Stimulated activated CD4-positive, alpha-beta T cell treated with anti-CD3 and anti-CD28 coated beads, TNF-alpha, amount 100 ng/mL, for 4 hours (primary cell): Measurements from ENCODE around the gene SH3BGRL2.
A peak's percentile ranks its signal among the peaks of the same experiment; 100 is the strongest.

Source experiments
- DNase-seq, 3 experiments: peaks; one replicate each; pipeline ENCODE4 v3.0.0-alpha.2; 2020; ENCODE audit warnings: low read depth in 3 of 3

SH3BGRL2 gene

DNA sequence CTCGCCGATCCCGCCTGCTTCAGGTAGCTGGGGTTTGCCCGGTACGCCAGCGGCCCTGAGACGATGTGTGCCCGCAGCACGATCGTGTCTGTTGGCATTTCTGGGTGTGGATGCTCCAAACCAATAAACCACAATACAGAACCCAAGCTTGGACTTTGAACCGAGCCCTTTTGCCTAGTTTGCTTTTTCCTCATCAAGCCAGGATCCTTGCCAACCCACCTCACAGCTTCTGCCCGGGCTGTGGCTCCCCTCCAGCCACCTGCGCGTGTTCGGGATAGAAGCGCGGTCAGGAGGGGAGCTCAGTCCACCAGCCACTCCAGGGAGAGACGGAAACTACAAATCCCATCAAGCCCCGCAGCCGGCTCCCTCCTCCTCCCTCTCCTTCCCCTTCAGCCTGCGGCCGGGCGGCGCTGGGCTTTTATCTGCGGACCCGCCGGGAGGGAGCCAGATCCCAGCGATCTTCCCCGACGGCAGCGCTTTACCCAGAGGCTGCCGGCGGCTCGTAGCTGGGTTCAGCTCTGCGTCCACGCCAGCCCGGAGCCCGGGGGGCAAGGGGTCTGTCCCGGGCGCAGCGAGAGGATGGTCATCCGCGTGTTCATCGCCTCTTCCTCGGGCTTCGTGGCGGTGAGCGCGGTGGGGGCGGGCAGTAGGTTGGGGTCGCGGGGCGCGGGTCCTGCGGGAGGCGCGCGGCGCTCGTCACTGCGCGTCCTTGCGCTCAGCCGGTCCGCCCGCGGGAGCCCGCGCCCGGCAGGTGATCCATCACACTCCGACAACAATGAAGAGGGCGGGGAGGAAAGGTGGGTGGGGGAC lies at the start of gene SH3BGRL2:
SH3BGRL2 (plus strand) TSS at position 447 of the 810 bp plus-strand sequence; CDS start at position 580, 133 bp downstream.
- peak in 2 of 3 experiments; percentile 2 to 7 for DNase-seq

DNA sequence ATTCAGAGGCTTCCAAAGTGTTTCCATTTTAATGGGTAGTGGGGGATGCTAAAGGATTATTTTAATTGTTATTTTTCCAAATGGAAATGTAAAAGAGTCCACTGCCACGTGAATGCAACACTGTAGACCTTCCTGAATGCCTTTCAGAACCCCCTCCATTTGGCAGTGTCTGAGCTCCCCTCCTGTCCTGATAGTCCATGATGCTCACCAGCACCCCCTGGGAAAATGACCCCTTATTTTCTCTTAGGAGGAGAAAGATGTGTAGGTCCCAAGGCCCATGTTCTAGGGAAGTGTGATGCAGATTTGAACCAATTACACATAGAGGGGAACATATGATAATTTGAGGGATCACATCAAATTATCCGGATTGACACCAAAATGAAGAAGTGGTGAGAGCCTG lies 46.8 kb upstream of the SH3BGRL2 start:
- DNase-seq: no peak

DNA sequence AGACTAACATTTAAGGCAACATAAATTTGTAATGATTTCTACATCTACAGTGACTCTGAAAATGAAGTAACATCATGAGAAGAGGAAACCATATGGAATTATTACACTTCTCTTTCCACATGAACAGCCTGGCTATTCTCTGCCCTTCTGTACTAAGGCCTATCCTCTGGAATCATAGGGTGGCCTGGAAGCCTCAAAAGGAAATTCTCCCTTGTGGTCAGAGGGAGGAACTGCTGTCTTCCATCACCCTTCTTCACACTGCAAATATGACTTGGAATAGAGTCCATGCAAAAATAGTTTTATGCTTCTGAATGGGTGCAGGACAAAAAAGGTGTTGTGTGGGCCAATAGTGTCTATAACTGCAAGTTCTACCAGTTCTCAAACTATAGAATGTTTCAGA lies 44.6 kb upstream of the SH3BGRL2 start:
- no peak for DNase-seq

DNA sequence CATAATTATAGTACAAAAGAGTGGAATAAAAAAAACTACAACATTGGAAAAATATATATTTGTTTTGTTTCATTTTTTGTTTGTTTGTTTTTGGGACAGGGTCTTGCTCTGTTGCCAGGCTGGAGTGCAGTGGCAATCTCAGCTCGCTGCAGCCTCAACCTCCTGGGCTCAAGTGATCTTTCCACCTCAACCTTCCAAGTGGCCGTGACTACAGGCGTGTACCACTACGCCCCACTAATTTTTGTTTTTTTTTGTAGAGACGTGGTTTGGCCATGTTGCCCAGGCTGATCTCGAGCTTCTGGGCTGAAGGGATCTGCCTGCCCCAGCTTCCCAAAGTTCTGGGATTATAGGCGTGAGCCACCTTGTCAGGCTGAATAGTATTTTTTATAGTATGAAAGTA lies 41.4 kb upstream of the SH3BGRL2 start:
- no peak for DNase-seq

DNA sequence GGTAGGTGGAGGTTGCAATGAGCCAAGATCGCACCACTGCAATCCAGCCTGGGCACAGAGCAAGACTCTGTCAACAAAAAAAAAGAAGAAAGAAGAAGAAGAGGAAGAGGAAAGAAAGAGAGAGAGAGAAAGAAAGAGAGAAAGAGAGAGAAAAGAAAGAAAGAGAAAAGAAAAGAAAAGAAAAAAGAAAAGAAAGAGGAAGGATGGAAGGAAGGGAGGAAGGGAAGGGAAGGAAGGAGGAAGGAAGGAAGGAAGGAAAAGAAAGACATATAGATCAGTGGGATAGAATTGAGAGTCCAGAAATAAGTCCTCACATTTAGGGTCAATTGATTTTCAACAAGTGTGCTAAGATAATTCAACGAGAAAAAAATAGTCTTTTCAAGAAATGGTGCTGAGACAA lies 34.0 kb upstream of the SH3BGRL2 start:
- DNase-seq: no peak

DNA sequence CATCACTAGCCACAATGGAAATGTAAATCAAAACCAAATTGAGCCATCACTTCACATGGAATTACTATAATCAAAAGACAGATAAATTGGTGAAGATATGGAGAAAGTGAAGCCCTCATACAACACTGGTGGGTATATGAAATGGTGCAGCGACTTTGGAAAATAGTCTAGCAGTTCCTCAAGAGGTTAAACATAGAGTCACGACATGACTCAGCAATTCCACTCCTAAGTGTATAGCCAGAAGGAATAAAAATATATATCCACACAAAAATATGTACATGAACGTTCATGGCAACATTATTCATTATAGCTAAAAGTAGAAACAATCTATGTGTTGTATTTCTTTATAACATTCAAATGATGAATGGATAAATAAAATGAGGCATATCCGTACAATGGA lies 33.1 kb upstream of the SH3BGRL2 start:
- no peak for DNase-seq

DNA sequence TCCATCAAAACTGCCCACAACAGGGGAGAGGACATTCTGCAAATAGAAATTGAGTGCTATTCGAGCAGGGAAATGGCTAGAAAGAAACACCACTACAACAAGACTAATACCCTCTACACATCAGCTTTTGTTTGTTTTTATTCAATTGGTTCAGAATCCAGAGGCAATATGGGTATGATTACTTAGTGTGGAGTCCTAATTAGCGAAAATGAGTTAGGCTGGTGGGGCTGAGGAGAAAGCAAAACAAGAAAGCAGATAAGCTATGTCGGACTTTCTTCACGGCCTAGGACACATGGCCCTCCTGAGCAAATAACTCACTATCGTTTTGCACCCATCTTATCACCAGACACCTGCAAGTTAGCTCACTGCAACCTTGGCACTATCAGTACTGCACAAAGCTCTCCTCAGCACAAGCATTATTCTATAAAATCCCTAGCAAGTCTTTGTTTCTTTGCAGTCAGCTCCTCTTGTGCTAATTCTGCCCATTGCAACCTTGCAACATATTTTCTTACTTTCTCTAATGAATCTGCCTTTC lies 31.3 kb upstream of the SH3BGRL2 start:
- DNase-seq: no peak

DNA sequence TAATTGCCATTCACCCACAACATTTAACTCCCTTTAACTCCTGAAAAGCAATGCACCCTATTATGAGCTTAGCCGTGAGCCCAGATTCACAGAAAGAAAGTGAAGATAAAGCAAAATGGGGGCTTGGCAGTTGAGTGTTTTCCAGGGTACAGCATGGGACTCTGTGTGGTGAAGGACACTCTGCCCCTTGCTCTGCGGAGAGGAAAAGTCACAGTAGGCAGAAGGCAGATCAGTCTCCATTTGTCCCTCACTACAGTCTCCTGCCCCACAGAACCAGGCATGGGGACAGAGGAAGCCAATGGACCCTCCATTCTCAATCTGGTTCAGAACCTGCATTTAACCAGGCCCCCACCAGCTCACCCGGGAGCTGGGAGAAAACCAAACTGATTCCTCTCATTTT lies 30.8 kb upstream of the SH3BGRL2 start:
- no peak for DNase-seq

DNA sequence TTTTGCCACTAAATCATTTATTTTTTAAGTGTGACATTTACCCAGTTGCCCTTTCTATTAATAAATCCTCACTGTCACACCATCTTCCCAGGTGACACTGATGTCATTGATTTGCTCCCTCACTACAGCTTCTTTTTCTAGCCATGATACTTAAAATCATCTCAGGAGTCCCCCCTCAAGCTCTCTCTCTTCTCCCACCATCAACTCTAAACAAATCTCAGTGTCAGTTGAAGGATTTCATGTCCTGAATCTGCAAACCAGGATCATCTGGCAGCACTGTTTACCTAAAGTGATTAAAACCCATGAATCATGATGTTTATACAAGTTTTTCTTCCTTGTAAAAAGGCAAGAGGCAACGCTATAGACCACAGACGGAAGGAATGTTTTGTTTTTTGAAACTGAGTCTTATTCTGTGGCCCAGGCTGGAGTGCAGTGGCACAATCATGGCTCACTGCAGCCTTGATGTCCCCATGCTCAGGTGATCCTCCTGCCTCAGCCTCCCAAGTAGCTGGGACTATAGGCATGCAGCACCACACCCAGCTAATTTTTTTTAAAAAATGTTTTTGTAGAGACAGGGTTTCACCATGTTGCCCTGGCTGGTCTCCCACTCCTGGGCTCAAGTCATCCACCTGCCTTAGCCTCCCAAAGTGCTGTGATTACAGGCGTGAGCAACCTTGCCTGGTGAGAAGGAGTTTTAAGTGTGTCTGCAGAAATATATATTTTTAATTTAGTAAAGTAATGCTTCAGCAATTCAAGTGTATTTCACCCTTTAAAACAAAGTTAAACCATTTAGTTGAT lies 30.1 kb upstream of the SH3BGRL2 start:
- DNase-seq: no peak

DNA sequence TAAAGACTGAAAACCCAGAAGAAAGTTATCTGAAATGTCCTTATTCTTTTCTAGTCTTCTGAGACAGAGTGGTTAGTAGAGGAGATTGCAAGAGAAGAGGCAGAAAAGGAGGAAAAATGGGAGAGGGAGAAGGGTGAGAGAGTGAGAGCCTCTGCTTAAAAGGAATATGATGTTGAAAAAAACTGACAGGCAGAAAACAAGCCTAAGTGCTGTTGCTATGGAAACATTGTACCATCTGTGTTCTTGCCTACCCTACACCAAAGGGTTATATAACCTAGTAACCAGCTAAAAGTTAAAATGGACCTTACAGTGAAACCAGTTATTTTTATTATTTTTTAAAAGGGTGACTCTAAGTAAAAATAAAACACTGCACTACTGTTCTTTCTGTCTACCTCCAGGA lies 28.3 kb upstream of the SH3BGRL2 start:
- no peak for DNase-seq

DNA sequence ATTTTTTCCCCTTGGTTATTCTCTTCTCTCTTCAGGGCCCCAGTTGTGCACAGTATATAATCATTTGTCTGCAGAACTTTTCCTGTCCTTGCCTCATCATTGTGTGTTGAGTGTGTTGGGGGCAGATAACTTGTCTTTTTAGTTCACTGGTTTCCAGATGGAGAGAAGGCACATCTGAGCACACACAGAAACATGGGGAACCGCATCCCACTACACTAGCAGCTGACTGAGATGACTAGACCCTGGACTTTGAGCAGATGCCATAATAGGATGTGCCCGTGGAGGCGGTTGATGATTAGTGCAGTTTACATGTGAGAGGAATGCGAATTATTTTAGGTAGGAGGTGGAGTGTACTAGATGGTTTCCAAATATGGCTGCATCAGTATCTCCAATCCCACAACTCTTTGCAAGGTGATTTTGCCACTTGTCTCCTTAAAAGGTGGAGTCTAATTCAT lies 26.5 kb upstream of the SH3BGRL2 start:
- DNase-seq: no peak

DNA sequence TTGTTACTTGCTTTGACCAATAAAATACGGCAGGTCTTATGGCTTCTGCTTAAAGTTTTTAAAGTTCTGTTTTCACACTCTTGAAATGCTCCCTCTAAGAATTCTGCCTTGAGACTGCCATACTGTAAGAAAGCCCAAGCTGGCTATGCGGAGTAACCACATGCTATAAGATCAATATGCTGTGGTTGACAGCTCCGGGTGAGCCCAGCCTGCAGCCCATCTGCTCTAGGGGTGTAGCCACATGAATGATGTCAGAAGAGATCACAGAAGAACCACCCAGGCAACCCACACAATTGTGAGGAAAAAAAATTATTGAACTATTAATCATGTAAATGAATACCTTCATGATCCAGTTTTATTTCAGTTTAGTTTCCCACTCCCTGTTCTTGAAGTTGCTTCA lies 26.1 kb upstream of the SH3BGRL2 start:
- no peak for DNase-seq

DNA sequence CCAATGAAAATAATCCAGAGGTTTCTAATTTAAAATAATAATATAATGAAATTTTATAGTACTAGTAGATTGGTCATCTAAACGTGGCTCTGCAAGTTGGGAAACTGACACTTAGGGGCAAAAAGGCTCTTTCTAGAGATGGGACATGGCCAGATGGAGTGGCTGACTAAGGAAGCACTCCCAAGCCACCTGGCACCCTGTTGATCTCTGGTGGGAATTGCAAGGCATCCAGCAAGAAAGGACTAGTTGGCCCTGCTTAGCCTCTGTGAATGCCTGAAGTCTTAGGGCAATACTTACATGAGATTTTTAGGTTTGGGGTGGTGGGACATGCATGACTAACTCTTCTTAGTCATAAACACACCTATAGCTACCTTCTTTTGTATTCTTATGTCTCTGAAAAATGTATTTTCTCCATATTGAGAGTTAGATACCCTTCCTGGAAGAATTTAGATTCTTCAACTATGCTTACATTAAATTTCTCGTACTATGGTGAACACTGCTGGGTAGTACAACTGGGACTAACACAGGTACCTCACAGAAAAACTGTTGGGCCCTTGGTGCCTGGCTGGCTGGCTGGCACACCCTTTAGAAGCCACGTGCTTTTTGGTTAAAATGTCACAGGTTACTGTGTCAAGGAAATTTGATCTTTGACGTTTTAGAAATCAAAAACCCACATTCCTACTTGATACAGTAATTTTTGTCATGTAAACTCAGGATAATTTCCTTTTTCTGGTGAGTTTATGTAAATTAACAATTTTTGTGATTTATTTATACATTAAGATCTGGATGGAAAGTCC lies 25.0 kb upstream of the SH3BGRL2 start:
- DNase-seq: no peak

DNA sequence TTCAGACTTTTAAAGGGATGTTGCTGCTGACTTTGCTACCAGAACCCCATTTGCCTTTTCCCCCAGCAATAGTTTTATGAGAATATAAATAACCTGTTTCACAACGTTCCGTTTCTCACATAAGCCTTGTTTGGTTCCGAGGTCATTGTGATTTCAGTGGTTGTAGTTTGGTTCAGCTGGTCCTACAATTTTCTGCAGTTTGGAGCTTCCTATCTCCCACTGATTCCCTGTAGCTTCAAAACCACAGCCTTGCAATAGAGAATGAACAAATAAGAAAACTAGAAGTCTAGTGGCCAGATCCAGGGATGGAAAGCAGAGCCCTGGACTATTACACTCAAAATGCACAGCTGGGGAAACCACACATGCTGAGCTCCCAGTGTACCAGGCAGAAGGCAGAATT lies 24.1 kb upstream of the SH3BGRL2 start:
- no peak for DNase-seq

DNA sequence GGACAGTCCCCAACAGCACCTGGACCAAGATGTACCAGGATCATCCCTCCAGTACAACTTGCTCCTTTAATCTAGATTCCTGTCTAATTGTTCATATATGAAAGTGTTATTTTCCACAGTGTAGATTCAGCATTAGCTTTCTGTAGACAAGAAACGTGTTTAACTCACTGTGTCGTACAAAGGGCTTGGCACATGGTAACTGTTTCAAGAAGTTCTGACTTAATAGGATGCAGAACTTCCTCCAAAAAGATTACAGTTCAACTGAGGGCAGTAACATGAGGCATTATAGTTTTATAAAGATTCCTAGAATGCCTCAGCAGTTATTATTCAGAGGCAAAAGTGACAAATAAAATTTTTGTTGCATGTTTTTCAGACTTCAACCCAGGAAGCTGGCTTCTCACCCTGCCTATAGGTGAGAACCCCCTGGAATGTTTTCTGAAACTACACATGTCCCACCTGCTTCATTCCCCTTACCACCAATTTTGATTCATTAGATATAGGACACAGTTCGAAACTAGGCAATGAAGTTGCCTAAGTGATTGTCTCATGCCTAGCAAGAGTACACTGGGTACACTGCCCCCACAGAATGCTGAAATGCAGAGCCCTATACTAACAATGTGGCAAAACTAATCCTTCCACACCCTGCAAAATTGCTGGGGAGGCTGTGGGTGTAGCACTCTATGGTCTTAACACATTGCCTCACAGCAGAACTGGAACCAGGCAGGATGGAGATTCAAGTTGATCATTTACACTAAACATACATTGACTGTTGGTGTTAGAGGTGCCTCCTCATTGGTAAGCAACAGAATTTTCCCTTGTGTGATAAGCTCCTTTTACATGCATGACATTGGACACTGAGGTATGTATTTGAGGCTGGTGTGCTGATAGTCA lies 22.6 kb upstream of the SH3BGRL2 start:
- no peak for DNase-seq

DNA sequence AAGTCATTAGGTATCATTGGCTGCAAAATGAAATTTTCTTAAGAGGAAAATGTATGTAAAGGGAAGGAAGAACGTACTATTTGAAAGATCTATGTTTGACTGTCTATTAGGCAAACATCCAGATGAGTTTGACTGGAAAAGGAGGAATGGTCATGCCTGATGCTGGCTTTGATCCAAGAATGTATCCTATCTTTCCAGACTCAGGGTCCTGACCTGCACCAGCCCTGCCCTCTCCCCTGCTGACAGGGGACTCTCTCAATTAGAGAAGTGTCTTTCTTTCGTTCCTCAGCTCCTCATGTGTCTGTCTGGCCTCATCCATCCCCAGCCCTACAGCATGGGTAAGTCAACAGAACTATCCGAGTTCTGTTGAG lies 21.9 kb upstream of the SH3BGRL2 start:
- no peak for DNase-seq

DNA sequence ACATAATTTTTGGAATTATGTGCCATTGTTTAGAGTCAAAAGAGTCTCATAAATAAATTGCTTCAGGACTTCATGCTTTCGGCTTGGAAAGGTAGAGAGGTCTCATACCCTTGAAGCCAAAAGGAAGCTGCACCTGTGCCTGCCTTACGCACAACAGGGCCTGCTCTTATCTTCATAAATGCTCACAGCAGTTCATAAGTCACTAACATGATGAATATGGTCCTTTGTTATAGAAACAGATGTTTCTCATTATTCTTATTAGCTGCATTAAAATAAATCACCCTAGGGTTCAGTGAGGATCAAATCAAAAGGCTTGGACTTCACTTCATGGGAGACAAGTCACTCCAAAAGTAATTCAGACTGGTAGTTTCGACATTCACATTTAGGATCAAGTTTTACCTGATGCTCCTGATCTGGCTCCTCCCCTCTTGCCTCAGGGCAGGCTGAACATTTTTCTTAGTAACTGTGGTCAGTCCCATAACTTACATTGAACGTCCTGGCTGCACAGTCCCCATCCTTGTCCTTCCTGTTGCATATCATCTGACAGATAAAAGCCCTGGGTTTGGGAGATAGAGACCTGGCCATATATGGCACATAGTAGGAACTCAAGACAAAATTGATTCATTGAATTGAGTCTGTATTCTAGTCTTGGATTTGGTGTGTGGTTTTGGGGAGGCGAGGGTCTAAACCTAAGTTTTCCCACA lies 20.7 kb upstream of the SH3BGRL2 start:
- DNase-seq: no peak

DNA sequence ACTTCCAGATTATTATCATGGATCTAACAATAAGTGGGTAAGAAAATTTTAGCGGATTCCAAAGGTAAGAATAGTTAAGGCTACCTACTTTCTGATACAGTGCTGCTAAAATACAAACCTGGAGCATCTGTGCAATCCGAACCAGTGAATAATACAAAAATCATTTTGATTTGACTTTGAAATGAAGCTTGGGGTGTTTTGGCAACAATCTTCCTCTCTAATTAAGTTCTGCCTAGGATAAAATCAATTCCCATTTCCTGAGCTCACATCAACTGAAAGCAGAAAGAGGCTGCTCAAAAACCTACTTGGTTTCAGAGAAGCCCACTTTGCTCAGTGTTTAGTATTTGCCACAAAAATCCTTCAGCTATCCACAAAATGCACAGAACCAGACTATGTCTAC lies 18.7 kb upstream of the SH3BGRL2 start:
- no peak for DNase-seq

DNA sequence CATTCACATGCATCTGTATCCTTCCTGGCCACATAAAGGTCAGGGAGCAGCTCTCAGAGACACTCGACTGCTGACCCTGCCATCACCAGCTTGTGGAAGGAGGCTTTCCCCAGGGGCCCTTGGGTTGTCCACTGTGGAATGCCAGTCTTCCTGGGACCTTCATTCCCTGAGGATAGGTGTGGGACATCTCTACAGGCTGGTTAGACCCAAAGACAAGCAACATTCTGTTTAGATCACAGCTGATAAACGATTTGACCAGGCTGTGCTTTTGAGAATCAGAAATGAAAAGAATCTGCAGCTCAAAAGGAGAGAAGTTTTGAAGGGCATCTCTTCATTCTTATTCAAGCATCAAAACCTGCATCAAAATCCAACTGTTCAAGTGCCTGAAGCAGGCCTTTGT lies 18.2 kb upstream of the SH3BGRL2 start:
- no peak for DNase-seq

DNA sequence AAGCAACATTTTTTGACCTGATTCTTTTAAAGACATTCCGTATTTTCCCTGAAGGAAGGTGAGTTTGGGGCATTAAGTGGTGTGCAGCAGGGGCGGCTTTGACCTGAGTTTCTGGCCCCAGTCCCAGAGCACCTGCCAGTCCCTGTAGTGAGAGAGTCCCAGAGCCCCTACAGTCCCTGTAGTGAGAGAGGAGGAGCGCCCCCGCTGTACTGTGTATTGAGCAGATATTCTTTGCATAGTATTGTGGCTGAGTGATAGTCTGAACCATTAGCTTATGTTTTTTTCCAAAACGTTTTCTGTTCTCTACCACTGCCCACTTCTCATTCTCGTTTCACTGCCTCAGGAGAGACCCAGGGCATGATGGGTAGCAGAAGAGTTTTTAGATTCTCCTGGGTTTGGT lies 17.2 kb upstream of the SH3BGRL2 start:
- no peak for DNase-seq
